H9 (cell line): ENCODE data around the gene SSB. TPM values are rescaled to one million over a fixed set of nuclear protein-coding genes. Genes with fewer than 3 reads are reported as not detected.
"Not testable (repeated sequence)": the region's sequence is repeated elsewhere in the genome, so short reads cannot be mapped to it uniquely, and the experiment has no call there.

Source experiments
- DNase-seq: peaks from one replicate; pipeline ENCODE4 v3.0.0-alpha.2; 2017
- H2AFZ ChIP-seq: one replicate; pipeline ENCODE4 v1.6.1; 2013; ENCODE audit warnings: mild to moderate bottlenecking, low read length, control low read depth, moderate library complexity
- H2AK5ac ChIP-seq: 2 replicates; pipeline ENCODE4 v1.6.1; 2013; ENCODE audit warnings: low read length, control low read depth, mixed read lengths; ENCODE audit not compliant: insufficient read length
- H2BK120ac ChIP-seq: one replicate; pipeline ENCODE4 v1.6.1; 2013; ENCODE audit warnings: low read depth, mild to moderate bottlenecking, low read length, control low read depth, inconsistent platforms; ENCODE audit not compliant: poor library complexity, severe bottlenecking
- H2BK12ac ChIP-seq: 2 replicates; pipeline ENCODE4 v1.6.1; 2013; ENCODE audit warnings: low read length, control low read depth, mixed read lengths, low read depth; ENCODE audit not compliant: insufficient read length
- H2BK15ac ChIP-seq: 2 replicates; pipeline ENCODE4 v1.6.1; 2013; ENCODE audit warnings: low read depth, low read length, control low read depth
- H2BK20ac ChIP-seq: one replicate; pipeline ENCODE4 v1.6.1; 2013; ENCODE audit warnings: low read depth, mild to moderate bottlenecking, low read length, control low read depth, inconsistent platforms; ENCODE audit not compliant: poor library complexity, severe bottlenecking
- H2BK5ac ChIP-seq: 2 replicates; pipeline ENCODE4 v1.6.1; 2013; ENCODE audit warnings: low read length, control low read depth, mixed read lengths; ENCODE audit not compliant: insufficient read length
- H3K14ac ChIP-seq: 2 replicates; pipeline ENCODE4 v1.6.1; 2013; ENCODE audit warnings: low read length, control low read depth; ENCODE audit not compliant: insufficient read depth
- H3K18ac ChIP-seq: 2 replicates; pipeline ENCODE4 v1.6.1; 2013; ENCODE audit warnings: low read depth, mild to moderate bottlenecking, mixed read lengths, low read length, control low read depth; ENCODE audit not compliant: insufficient read length
- H3K23ac ChIP-seq: 2 replicates; pipeline ENCODE4 v1.6.1; 2013; ENCODE audit warnings: low read length, control low read depth, mixed read lengths, low read depth; ENCODE audit not compliant: insufficient read length
- H3K23me2 ChIP-seq: 2 replicates; pipeline ENCODE4 v1.6.1; 2013; ENCODE audit warnings: low read depth, mild to moderate bottlenecking, mixed read lengths, low read length, control low read depth; ENCODE audit not compliant: insufficient read length, poor library complexity, severe bottlenecking
- H3K27ac ChIP-seq: 2 replicates; pipeline ENCODE4 v1.5.1; 2013; ENCODE audit warnings: low read length, control low read depth, mixed read lengths, low read depth; ENCODE audit not compliant: insufficient read length
- H3K27me3 ChIP-seq: 2 replicates; pipeline ENCODE4 v1.6.1; 2013; ENCODE audit warnings: low read length, control low read depth, inconsistent platforms; ENCODE audit not compliant: insufficient read depth
- H3K4ac ChIP-seq: 2 replicates; pipeline ENCODE4 v1.6.1; 2013; ENCODE audit warnings: low read depth, mild to moderate bottlenecking, control low read depth, inconsistent platforms, low read length, moderate library complexity
- H3K4me1 ChIP-seq: 2 replicates; pipeline ENCODE4 v1.6.1; 2013; ENCODE audit warnings: low read length, control low read depth, inconsistent platforms; ENCODE audit not compliant: insufficient read depth
- H3K4me2 ChIP-seq: 2 replicates; pipeline ENCODE4 v1.6.1; 2013; ENCODE audit warnings: low read length, control low read depth, mixed read lengths; ENCODE audit not compliant: insufficient read length, insufficient read depth
- H3K56ac ChIP-seq: 2 replicates; pipeline ENCODE4 v1.6.1; 2013; ENCODE audit warnings: low read depth, mild to moderate bottlenecking, mixed read lengths, low read length, control low read depth; ENCODE audit not compliant: insufficient read length
- H3K79me1 ChIP-seq: 2 replicates; pipeline ENCODE4 v1.6.1; 2013; ENCODE audit warnings: low read depth, mild to moderate bottlenecking, moderate library complexity, low read length, control low read depth, inconsistent platforms; ENCODE audit not compliant: insufficient read depth, poor library complexity, severe bottlenecking
- H3K79me2 ChIP-seq: 2 replicates; pipeline ENCODE4 v1.6.1; 2013; ENCODE audit warnings: low read length, control low read depth, inconsistent platforms; ENCODE audit not compliant: insufficient read depth
- H3K9ac ChIP-seq: 2 replicates; pipeline ENCODE4 v1.6.1; 2013; ENCODE audit warnings: low read length, control low read depth, mixed read lengths; ENCODE audit not compliant: insufficient read length; ENCODE audit errors: extremely low read depth
- H3K9me3 ChIP-seq: one replicate; pipeline ENCODE4 v1.6.1; 2013; ENCODE audit warnings: low read depth, low read length, inconsistent platforms; ENCODE audit not compliant: control insufficient read depth
- H3T11ph ChIP-seq: one replicate; pipeline ENCODE4 v1.6.1; 2013; ENCODE audit warnings: mild to moderate bottlenecking, low read length, control low read depth, inconsistent platforms
- H4K20me1 ChIP-seq: one replicate; pipeline ENCODE4 v1.6.1; 2013; ENCODE audit not compliant: control insufficient read depth, insufficient read length, insufficient read depth
- H4K5ac ChIP-seq: 2 replicates; pipeline ENCODE4 v1.6.1; 2013; ENCODE audit warnings: low read depth, mild to moderate bottlenecking, mixed read lengths, low read length, control low read depth; ENCODE audit not compliant: insufficient read length
- H4K8ac ChIP-seq: replicated peaks from 2 replicates; pipeline ENCODE4 v1.6.1; 2013; ENCODE audit warnings: low read length, control low read depth, mixed read lengths, low read depth; ENCODE audit not compliant: insufficient read length
- H4K91ac ChIP-seq: 2 replicates; pipeline ENCODE4 v1.6.1; 2013; ENCODE audit warnings: low read depth, mild to moderate bottlenecking, moderate library complexity, mixed read lengths, low read length, control low read depth; ENCODE audit not compliant: insufficient read length
- H3K27ac Mint-ChIP-seq, 3 experiments: 2 replicates in 2 of 3; 3 replicates in 1 of 3; pipeline ENCODE4 v1.8.0; 2020 to 2021; ENCODE audit warnings: mixed read lengths in 3 of 3, mild to moderate bottlenecking in 1 of 3, moderate library complexity in 1 of 3
- H3K27me3 Mint-ChIP-seq: 2 replicates; pipeline ENCODE4 v1.8.0; 2021; ENCODE audit warnings: low read depth, mild to moderate bottlenecking, moderate library complexity, mixed read lengths
- H3K36me3 Mint-ChIP-seq, 3 experiments: 2 replicates in 2 of 3; 3 replicates in 1 of 3; pipeline ENCODE4 v1.8.0; 2020 to 2021; ENCODE audit warnings: low read depth in 3 of 3, mixed read lengths in 3 of 3; ENCODE audit not compliant: insufficient read depth in 1 of 3
- H3K4me1 Mint-ChIP-seq, 2 experiments: 2 replicates each; pipeline ENCODE4 v1.8.0; 2020; ENCODE audit warnings: mixed read lengths in 2 of 2
- H3K4me3 Mint-ChIP-seq, 2 experiments: 2 replicates in 1 of 2; 3 replicates in 1 of 2; pipeline ENCODE4 v1.8.0; 2020 to 2021; ENCODE audit warnings: mild to moderate bottlenecking in 2 of 2, mixed read lengths in 2 of 2, moderate library complexity in 1 of 2
- H3K9me3 Mint-ChIP-seq, 2 experiments: 2 replicates in 1 of 2; 3 replicates in 1 of 2; pipeline ENCODE4 v1.8.0; 2020; ENCODE audit warnings: mild to moderate bottlenecking in 2 of 2, mixed read lengths in 2 of 2, moderate library complexity in 1 of 2
- CTCF ChIP-seq: fragments of 200-600 bp; sonication (generic); conservative IDR thresholded peaks from 3 replicates; pipeline ENCODE4 v1.8.0; 2021; ENCODE audit warnings: antibody characterized with exemption, mild to moderate bottlenecking
- WGBS: extraction: QIAGEN DNeasy Blood & Tissue Kit; methylation state at CpG from one replicate; pipeline ENCODE4 v1.1.7; 2013; ENCODE audit warnings: missing lambda C conversion rate, low lambda C conversion rate, mixed read lengths; ENCODE audit not compliant: insufficient read length; ENCODE audit errors: extremely low coverage; 5-methylcytosine and 5-hydroxymethylcytosine counted together
- total RNA-seq: library from RNA; stranded (reverse); gene quantifications from 2 replicates; pipeline ENCODE4 v1.2.1, GENCODE V29; 2021

SSB gene
- total RNA-seq, 1 experiment from 2014 or later: 248 TPM

- Histone ChIP-seq H2BK5ac (no peak overlapping the region), H4K8ac (no peak overlapping the region), H3K18ac (no peak overlapping the region), H3K27me3 (no peaks in the 10 kb centered on the region), H3K4me2 (no peak overlapping the region), H3K4ac (no peak overlapping the region), H3K23ac (no peak overlapping the region), H2AFZ (no peak overlapping the region), H3K9me3 (no peaks in the 10 kb centered on the region), H2BK120ac (no peak overlapping the region), H3K27ac (no peak overlapping the region), H3K4me1 (no peaks in the 10 kb centered on the region), H3K79me1 (peaks cover 3% of the 10 kb centered on the region), H3K56ac (no peak overlapping the region), H2AK5ac (no peak overlapping the region), H3K79me2 (no peaks in the 10 kb centered on the region; the same call in 1 of the 2 replicates), H3T11ph (no peak overlapping the region), H2BK20ac (no peak overlapping the region), H2BK12ac (no peak overlapping the region), H3K23me2 (peaks cover 2% of the 10 kb centered on the region), H3K14ac (no peak overlapping the region), H4K5ac (no peak overlapping the region), H4K20me1 (no peaks in the 10 kb centered on the region), H4K91ac (no peak overlapping the region), H3K9ac (no peak overlapping the region), H2BK15ac (no peak overlapping the region)
- Mint-ChIP-seq H3K9me3 (peaks cover 11% of the 10 kb centered on the region in 2 experiments; a peak in 4 of 5 replicates), H3K36me3 (peaks cover 42 to 69% (median 63%) of the 10 kb centered on the region in 3 experiments), H3K27ac (no peak overlapping the region), H3K4me1 (peaks cover 13 to 16% of the 10 kb centered on the region in 2 experiments), H3K4me3 (no peak overlapping the region), H3K27me3 (no peaks in the 10 kb centered on the region)
- WGBS: no CpG with 5 or more reads among the region's 1 CpG
- DNase-seq: no peak
- no peak for TF ChIP-seq CTCF
Observed at GRCh38 chr2:169819106-169819505, 20.4 kb downstream of the SSB start.

- not testable (repeated sequence) for H3K23me2 ChIP-seq, H3K79me2 ChIP-seq, H4K5ac ChIP-seq, H4K8ac ChIP-seq, H4K91ac ChIP-seq, H4K20me1 ChIP-seq, H2AFZ ChIP-seq, H3K18ac ChIP-seq, H3K9me3 ChIP-seq, H2BK12ac ChIP-seq, H3K9ac ChIP-seq, H3K56ac ChIP-seq, H3K23ac ChIP-seq, H3K4me3 Mint-ChIP-seq, H3K4ac ChIP-seq, H3K14ac ChIP-seq, H2BK15ac ChIP-seq, H3K27me3 Mint-ChIP-seq, H3K79me1 ChIP-seq, H3K4me2 ChIP-seq, H3K4me1 ChIP-seq, H2BK20ac ChIP-seq, H3K27ac ChIP-seq, H3K27me3 ChIP-seq, H2BK120ac ChIP-seq, DNase-seq, H3T11ph ChIP-seq, H2BK5ac ChIP-seq, H2AK5ac ChIP-seq
- H3K36me3 Mint-ChIP-seq: peaks cover 36 to 60% (median 53%) of the 10 kb centered on the region in 3 experiments
- WGBS: no CpG with 5 or more reads among the region's 7 CpGs
- peaks cover 17 to 20% of the 10 kb centered on the region in 2 experiments for H3K4me1 Mint-ChIP-seq
- peaks cover 9 to 11% of the 10 kb centered on the region in 2 experiments; a peak in 4 of 5 replicates for H3K9me3 Mint-ChIP-seq
- H3K27ac Mint-ChIP-seq: peak overlapping the region in 1 of 3 experiments; percentile 33; a peak in 2 of 7 replicates
Observed at GRCh38 chr2:169820101-169820500, 21.4 kb downstream of the SSB start.
